ENCODE data around the gene KIAA1328. TPM values are rescaled to one million over a fixed set of nuclear protein-coding genes. Genes with fewer than 3 reads are reported as not detected.

The KIAA1328 gene
- total and polyA plus RNA-seq, 2 experiments from 2014 or later, result 3.5 to 3.9 TPM

- Histone ChIP-seq H3K79me2 (ENCODE audit: insufficient read depth) (no peaks in the 10 kb centered on the region), H3K9ac (no peak overlapping the region), H3K4me1 (ENCODE audit: insufficient read depth) (no peaks in the 10 kb centered on the region), H3K9me2 (ENCODE audit: insufficient read depth) (no peaks in the 10 kb centered on the region), H3F3A (ENCODE audit: insufficient read depth) (no peaks in the 10 kb centered on the region), H2AFZ (no peak overlapping the region), H3K9me3 (ENCODE audit: low read depth) (no peaks in the 10 kb centered on the region), H3K4me3 (no peak overlapping the region), H3K36me3 (ENCODE audit: low read depth) (no peaks in the 10 kb centered on the region), H3K27me3 (replicated peaks; ENCODE audit: insufficient read depth) (no peaks in the 10 kb centered on the region), H3K4me2 (ENCODE audit: unreplicated experiment) (no peak overlapping the region), H3K27ac (no peak overlapping the region), H4K20me1 (ENCODE audit: insufficient read depth) (no peaks in the 10 kb centered on the region)
- in situ Hi-C loops (cut with MboI), result no loop called here
- WGBS, 2 experiments (ENCODE audit: low coverage in 1 of 2, low lambda C conversion rate in 2 of 2, missing lambda C conversion rate in 2 of 2), result 95 to 96% methylated on average over 3 of the region's 3 CpGs
- TF ChIP-seq EZH2 (IDR thresholded peaks at IDR 0.05; ENCODE audit: insufficient read depth, poor library complexity, severe bottlenecking) (no peak), EZH2phosphoT487 (IDR thresholded peaks at IDR 0.05; ENCODE audit: insufficient read depth, low read depth) (no peak)
- no peak for DNase-seq
These were observed 145.8 kb downstream of the KIAA1328 start for GRCh38 chr18:36974686-36975085.

GRCh38 chr18:36977121-36977520, 148.2 kb downstream of the KIAA1328 start:
- DNase-seq, result no peak
- Histone ChIP-seq H3K4me1 (ENCODE audit: insufficient read depth) (no peaks in the 10 kb centered on the region), H3K27me3 (replicated peaks; ENCODE audit: insufficient read depth) (no peaks in the 10 kb centered on the region), H2AFZ (no peak overlapping the region), H3F3A (ENCODE audit: insufficient read depth) (no peaks in the 10 kb centered on the region), H3K9me3 (ENCODE audit: low read depth) (no peaks in the 10 kb centered on the region), H3K9ac (no peak overlapping the region), H3K27ac (no peak overlapping the region), H3K79me2 (ENCODE audit: insufficient read depth) (no peaks in the 10 kb centered on the region), H3K36me3 (ENCODE audit: low read depth) (no peaks in the 10 kb centered on the region), H3K4me3 (no peak overlapping the region), H3K4me2 (ENCODE audit: unreplicated experiment) (no peak overlapping the region), H3K9me2 (ENCODE audit: insufficient read depth) (no peaks in the 10 kb centered on the region), H4K20me1 (ENCODE audit: insufficient read depth) (no peaks in the 10 kb centered on the region)
- in situ Hi-C loops (cut with MboI), result no loop called here
- 94 to 95% methylated on average over 2 of the region's 2 CpGs for WGBS, 2 experiments (ENCODE audit: low coverage in 1 of 2, low lambda C conversion rate in 2 of 2, missing lambda C conversion rate in 2 of 2)
- no peak for TF ChIP-seq EZH2 (IDR thresholded peaks at IDR 0.05; ENCODE audit: insufficient read depth, poor library complexity, severe bottlenecking)
- TF ChIP-seq EZH2phosphoT487 (IDR thresholded peaks at IDR 0.05; ENCODE audit: insufficient read depth, low read depth), result no peak

GRCh38 chr18:36993068-36993467, 164.1 kb downstream of the KIAA1328 start:
- Histone ChIP-seq H4K20me1 (ENCODE audit: insufficient read depth) (no peaks in the 10 kb centered on the region), H3K9me3 (ENCODE audit: low read depth) (no peaks in the 10 kb centered on the region), H3F3A (ENCODE audit: insufficient read depth) (0 out of 2 replicates have a peak, but pooled peaks cover 11% of the 10 kb centered on the region), H3K27me3 (replicated peaks; ENCODE audit: insufficient read depth) (no peaks in the 10 kb centered on the region), H3K4me3 (no peak overlapping the region), H3K9ac (no peak overlapping the region), H3K79me2 (ENCODE audit: insufficient read depth) (no peaks in the 10 kb centered on the region), H3K27ac (peak overlapping the region; percentile 37; the same call in 1 of the 2 replicates), H2AFZ (no peak overlapping the region), H3K36me3 (ENCODE audit: low read depth) (no peaks in the 10 kb centered on the region), H3K4me1 (ENCODE audit: insufficient read depth) (peaks cover 10% of the 10 kb centered on the region), H3K4me2 (ENCODE audit: unreplicated experiment) (peak overlapping the region; percentile 56), H3K9me2 (ENCODE audit: insufficient read depth) (no peaks in the 10 kb centered on the region)
- DNase-seq, result peak; percentile 61
- in situ Hi-C loops (cut with MboI), result no loop called here
- no peak for TF ChIP-seq EZH2 (IDR thresholded peaks at IDR 0.05; ENCODE audit: insufficient read depth, poor library complexity, severe bottlenecking)

DNA sequence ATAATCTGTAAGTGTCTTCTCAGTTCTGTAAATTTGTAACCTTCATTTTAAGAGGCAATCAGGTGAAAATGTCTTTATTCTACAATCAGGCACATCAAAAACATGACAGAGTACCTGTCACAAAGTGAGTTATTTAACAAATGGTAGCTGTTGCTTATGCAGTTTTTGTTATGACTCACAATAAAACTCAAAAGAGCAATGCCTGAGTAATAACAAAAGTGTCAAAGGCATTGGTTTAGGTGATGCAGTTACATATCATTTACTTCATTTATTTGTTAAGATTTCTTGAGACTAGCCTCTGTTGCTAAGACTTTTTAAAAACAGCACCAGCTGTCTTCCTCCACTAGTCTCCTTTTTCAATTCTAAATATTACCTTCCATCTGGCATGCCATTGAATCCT, 177.8 kb downstream of the KIAA1328 start:
- no peaks in the 10 kb centered on the region for H3K9me3 ChIP-seq (ENCODE audit: low read depth)
- no peaks in the 10 kb centered on the region for H3K36me3 ChIP-seq (ENCODE audit: low read depth)
- H3F3A ChIP-seq (ENCODE audit: insufficient read depth), result no peaks in the 10 kb centered on the region
- in situ Hi-C loops (cut with MboI), result no loop called here
- DNase-seq, result no peak
- H3K4me3 ChIP-seq, result no peak overlapping the region
- no peaks in the 10 kb centered on the region for H3K27me3 ChIP-seq (replicated peaks; ENCODE audit: insufficient read depth)
- no peaks in the 10 kb centered on the region for H4K20me1 ChIP-seq (ENCODE audit: insufficient read depth)
- no peak for TF ChIP-seq EZH2 (IDR thresholded peaks at IDR 0.05; ENCODE audit: insufficient read depth, poor library complexity, severe bottlenecking)
- no peak for TF ChIP-seq EZH2phosphoT487 (IDR thresholded peaks at IDR 0.05; ENCODE audit: insufficient read depth, low read depth)
- H2AFZ ChIP-seq, result no peak overlapping the region
- no peaks in the 10 kb centered on the region for H3K79me2 ChIP-seq (ENCODE audit: insufficient read depth)
- H3K4me2 ChIP-seq (ENCODE audit: unreplicated experiment), result no peak overlapping the region
- H3K9me2 ChIP-seq (ENCODE audit: insufficient read depth), result no peaks in the 10 kb centered on the region
- no peak overlapping the region for H3K27ac ChIP-seq
- no peak overlapping the region for H3K9ac ChIP-seq
- no peaks in the 10 kb centered on the region for H3K4me1 ChIP-seq (ENCODE audit: insufficient read depth)

DNA sequence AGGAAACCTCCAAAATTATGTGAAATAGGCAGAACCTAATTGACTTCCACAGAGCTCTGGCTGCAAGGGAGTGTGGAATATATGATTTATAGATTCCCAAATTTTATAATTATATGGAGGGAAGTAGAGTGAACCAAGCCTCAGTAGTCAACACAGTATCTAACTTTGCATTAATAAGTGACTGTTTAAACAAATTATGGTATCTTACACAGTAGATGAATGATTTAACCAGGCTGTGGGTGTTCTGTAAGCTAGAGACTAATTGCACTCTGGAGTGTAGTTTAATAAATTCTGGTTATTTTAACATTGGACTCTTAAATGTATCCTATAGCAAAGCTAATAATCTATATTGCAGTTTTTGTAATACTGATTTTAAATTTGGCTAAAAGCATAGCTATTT, 183.5 kb downstream of the KIAA1328 start:
- Histone ChIP-seq H3K9me3 (ENCODE audit: low read depth) (no peaks in the 10 kb centered on the region), H3K27me3 (replicated peaks; ENCODE audit: insufficient read depth) (no peaks in the 10 kb centered on the region), H3F3A (ENCODE audit: insufficient read depth) (no peaks in the 10 kb centered on the region), H3K4me2 (ENCODE audit: unreplicated experiment) (no peak overlapping the region), H3K4me1 (ENCODE audit: insufficient read depth) (no peaks in the 10 kb centered on the region), H3K4me3 (no peak overlapping the region), H3K79me2 (ENCODE audit: insufficient read depth) (no peaks in the 10 kb centered on the region), H3K9me2 (ENCODE audit: insufficient read depth) (no peaks in the 10 kb centered on the region), H3K9ac (no peak overlapping the region), H4K20me1 (ENCODE audit: insufficient read depth) (no peaks in the 10 kb centered on the region), H3K36me3 (ENCODE audit: low read depth) (no peaks in the 10 kb centered on the region), H2AFZ (no peak overlapping the region), H3K27ac (no peak overlapping the region)
- no peak for TF ChIP-seq EZH2phosphoT487 (IDR thresholded peaks at IDR 0.05; ENCODE audit: insufficient read depth, low read depth)
- no peak for TF ChIP-seq EZH2 (IDR thresholded peaks at IDR 0.05; ENCODE audit: insufficient read depth, poor library complexity, severe bottlenecking)
- in situ Hi-C loops (cut with MboI), result no loop called here
- DNase-seq, result no peak
